ENCODE results near the gene RPL23. TPM values are rescaled to one million over a fixed set of nuclear protein-coding genes. Genes with fewer than 3 reads are reported as not detected.
A peak's percentile ranks its signal among the peaks of the same experiment; 100 is the strongest.

Gene RPL23
- polyA plus RNA-seq, 3 donors from 2014 or later = 285 to 713 (median 532) TPM

DNA sequence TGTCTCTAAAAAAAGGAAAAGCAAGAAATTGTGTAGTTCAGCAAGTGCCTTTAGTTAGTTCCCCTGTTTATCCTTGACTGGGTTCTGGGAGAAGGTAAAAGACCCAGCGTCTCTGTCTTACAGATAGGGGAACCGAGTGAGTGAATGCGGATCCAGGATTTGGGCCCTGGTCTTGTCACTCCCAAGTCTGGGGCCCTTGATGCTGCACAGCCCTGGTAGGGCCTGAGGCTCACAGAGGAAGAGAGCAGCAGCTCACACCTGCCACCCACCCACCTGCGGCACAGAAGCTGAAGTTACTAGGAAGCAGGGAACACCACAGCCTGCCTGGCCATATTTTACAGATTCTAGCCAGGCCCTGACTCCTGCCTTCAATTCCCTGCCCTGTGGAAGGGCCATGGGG is 38.6 kb upstream of the RPL23 start:
- Mint-ChIP-seq H3K4me3 (peak overlapping the region; percentile 59 to 77 (median 66)), H3K36me3 (peaks cover 4 to 22% (median 9%) of the 10 kb centered on the region in 3 donors), H3K27ac (peak overlapping the region; percentile 87 to 97 (median 92)), H3K27me3 (ENCODE audit: low read depth in 3 of 3) (peaks cover 9 to 42% (median 16%) of the 10 kb centered on the region in 3 donors), H3K4me1 (peaks cover 97% of the 10 kb centered on the region in 2 donors), H3K9me3 (no peaks in the 10 kb centered on the region)
- DNase-seq = no peak

DNA sequence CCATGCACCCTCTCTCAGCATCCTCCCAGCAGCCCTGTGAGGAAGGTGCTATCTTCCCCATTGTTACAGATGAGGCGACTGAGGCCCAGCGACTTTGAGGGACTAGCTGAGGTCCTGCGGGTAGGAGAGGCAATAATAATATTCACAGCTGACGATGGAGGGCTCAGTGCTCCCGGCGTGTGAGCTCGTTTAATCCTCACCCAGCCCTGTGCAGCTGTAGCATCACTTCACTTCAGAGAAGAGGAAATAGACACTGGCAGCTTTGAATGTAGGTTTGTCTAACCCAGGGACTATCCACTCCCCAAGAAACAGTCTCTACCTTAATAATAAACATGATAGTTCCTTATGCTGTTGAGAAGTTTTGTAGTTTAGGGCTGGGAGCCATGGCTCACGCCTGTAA is 37.9 kb upstream of the RPL23 start:
- Mint-ChIP-seq H3K4me1 (peaks cover 97% of the 10 kb centered on the region in 2 donors), H3K36me3 (peaks cover 4 to 22% (median 9%) of the 10 kb centered on the region in 3 donors), H3K27ac (peak overlapping the region; percentile 87 to 97 (median 92)), H3K9me3 (no peaks in the 10 kb centered on the region), H3K27me3 (ENCODE audit: low read depth in 3 of 3) (peaks cover 9 to 47% (median 16%) of the 10 kb centered on the region in 3 donors), H3K4me3 (peak overlapping the region; percentile 59 to 77 (median 66))
- DNase-seq = no peak

DNA sequence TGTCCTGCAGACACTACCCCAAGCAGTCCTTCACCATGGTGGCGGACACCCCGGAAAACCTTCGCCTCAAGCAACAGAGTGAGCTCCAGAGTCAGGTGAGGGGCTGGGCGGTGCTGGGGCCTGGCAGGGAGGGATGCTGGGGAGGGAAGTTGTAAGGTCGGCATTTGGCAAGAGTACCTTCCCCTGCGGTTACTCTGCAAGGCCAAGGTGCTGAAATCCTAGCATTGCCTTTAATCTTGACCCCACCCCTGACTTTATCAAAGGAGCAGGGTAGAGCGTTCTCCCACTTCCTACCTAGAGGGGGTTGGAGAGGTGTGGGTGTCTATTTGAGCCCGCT is 36.9 kb upstream of the RPL23 start:
- no peak for DNase-seq
- H3K27me3 Mint-ChIP-seq (ENCODE audit: low read depth in 3 of 3) = peaks cover 13 to 56% (median 22%) of the 10 kb centered on the region in 3 donors
- H3K4me3 Mint-ChIP-seq = peak overlapping the region in 4 of 5 donors; percentile 13 to 33 (median 29)

DNA sequence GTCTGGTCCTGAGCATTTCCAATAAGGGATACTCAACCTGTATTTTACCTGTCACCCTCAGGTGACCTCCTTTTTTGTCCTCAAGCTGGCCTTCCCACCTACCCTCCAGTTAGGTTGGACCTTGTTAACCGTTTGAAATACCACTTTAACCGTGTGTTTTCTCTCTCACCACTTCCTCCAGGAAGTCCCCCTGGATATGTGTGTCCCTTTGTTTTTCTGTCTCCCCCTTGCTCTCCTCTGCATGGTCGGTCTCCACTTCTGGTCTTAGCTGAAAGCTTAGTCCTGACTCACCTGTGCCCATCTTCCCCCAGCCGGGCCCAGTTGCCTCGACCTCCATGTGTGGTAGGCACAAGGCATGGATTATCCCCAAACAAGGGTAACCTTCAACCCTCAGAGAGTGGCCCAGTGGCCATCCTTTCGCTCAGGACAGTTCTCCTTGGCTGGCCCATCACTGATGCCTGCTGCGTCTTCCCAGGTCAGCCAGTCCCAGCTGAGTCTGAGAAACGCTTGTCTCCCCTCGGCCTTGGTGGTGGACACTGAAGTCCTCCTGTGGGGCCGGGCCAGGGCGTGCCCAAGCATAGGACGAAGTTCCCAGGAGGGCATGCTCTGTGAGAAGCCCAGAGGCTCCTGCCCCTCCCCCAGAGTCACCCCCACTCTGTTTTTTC is 36.4 kb upstream of the RPL23 start:
- Mint-ChIP-seq H3K36me3 (peaks cover 9 to 26% (median 9%) of the 10 kb centered on the region in 3 donors), H3K27me3 (ENCODE audit: low read depth in 3 of 3) (peaks cover 13 to 59% (median 22%) of the 10 kb centered on the region in 3 donors), H3K4me3 (peak overlapping the region in 4 of 5 donors; percentile 26 to 36 (median 32))

More for the DNA sequence above, 36.9 kb upstream of the RPL23 start:
- peak overlapping the region; percentile 71 to 97 (median 91) for H3K27ac Mint-ChIP-seq
- peaks cover 0 to 4% (median 0%) of the 10 kb centered on the region in 6 donors for H3K9me3 Mint-ChIP-seq
- H3K4me1 Mint-ChIP-seq = peaks cover 97% of the 10 kb centered on the region in 2 donors
- peaks cover 9 to 26% (median 9%) of the 10 kb centered on the region in 3 donors for H3K36me3 Mint-ChIP-seq

DNA sequence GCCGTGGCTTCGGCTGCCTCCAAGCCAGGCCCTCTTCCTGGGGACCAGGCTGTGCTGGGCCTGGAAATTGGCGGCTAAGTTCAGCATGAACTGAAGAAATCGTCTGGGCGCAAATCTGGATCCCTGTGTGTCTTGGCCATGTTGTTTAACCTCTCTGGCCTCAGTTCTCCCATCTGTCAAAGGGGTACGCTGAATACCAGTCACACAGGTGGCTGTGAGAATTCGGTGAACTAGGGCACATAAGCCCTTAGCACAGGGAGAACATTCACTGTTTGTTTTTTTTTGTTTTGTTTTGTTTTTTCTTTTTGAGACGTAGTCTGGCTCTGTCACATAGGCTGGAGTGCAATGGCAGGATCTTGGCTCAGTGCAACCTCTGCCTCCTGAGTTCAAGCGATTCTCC is 35.3 kb upstream of the RPL23 start:
- peak overlapping the region in 2 of 5 donors; percentile 7 to 31 for H3K4me3 Mint-ChIP-seq
- peaks cover 0 to 4% (median 0%) of the 10 kb centered on the region in 6 donors for H3K9me3 Mint-ChIP-seq
- H3K4me1 Mint-ChIP-seq = peaks cover 94 to 98% of the 10 kb centered on the region in 2 donors

More for the DNA sequence above, 36.4 kb upstream of the RPL23 start:
- DNase-seq = no peak
- peaks cover 98 to 100% of the 10 kb centered on the region in 2 donors for H3K4me1 Mint-ChIP-seq
- peaks cover 0 to 4% (median 0%) of the 10 kb centered on the region in 6 donors for H3K9me3 Mint-ChIP-seq
- H3K27ac Mint-ChIP-seq = peak overlapping the region; percentile 71 to 97 (median 91)

DNA sequence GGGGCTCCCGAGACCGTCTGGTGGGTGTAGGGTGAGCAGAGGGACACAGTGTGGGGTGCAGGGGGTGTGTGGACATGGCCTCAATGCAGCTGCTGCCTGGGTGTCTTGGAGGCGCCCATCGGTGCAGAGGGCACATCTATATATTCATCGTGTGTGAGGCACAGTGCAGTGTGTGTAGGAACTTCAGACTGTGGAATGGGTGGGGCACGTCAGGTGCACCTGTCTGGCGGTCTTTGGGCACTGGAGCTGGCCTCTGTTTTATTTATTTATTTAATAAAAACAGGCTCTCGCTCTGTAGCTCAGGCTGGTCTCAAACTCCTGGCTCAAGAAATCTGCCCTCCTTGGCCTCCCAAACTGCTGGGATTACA is 33.1 kb upstream of the RPL23 start:
- H3K9me3 Mint-ChIP-seq = peaks cover 0 to 4% (median 0%) of the 10 kb centered on the region in 6 donors
- H3K36me3 Mint-ChIP-seq = peaks cover 16 to 33% (median 20%) of the 10 kb centered on the region in 3 donors
- peak overlapping the region; percentile 87 to 98 (median 92) for H3K27ac Mint-ChIP-seq
- DNase-seq = no peak
- peaks cover 12 to 40% (median 20%) of the 10 kb centered on the region in 3 donors for H3K27me3 Mint-ChIP-seq (ENCODE audit: low read depth in 3 of 3)
- peak overlapping the region; percentile 57 to 78 (median 72) for H3K4me3 Mint-ChIP-seq
- peaks cover 94 to 98% of the 10 kb centered on the region in 2 donors for H3K4me1 Mint-ChIP-seq

More for the DNA sequence above, 35.3 kb upstream of the RPL23 start:
- DNase-seq = no peak
- Mint-ChIP-seq H3K36me3 (peaks cover 11 to 29% (median 12%) of the 10 kb centered on the region in 3 donors), H3K27me3 (ENCODE audit: low read depth in 3 of 3) (peaks cover 10 to 59% (median 23%) of the 10 kb centered on the region in 3 donors), H3K27ac (peak overlapping the region; percentile 73 to 87 (median 82))

DNA sequence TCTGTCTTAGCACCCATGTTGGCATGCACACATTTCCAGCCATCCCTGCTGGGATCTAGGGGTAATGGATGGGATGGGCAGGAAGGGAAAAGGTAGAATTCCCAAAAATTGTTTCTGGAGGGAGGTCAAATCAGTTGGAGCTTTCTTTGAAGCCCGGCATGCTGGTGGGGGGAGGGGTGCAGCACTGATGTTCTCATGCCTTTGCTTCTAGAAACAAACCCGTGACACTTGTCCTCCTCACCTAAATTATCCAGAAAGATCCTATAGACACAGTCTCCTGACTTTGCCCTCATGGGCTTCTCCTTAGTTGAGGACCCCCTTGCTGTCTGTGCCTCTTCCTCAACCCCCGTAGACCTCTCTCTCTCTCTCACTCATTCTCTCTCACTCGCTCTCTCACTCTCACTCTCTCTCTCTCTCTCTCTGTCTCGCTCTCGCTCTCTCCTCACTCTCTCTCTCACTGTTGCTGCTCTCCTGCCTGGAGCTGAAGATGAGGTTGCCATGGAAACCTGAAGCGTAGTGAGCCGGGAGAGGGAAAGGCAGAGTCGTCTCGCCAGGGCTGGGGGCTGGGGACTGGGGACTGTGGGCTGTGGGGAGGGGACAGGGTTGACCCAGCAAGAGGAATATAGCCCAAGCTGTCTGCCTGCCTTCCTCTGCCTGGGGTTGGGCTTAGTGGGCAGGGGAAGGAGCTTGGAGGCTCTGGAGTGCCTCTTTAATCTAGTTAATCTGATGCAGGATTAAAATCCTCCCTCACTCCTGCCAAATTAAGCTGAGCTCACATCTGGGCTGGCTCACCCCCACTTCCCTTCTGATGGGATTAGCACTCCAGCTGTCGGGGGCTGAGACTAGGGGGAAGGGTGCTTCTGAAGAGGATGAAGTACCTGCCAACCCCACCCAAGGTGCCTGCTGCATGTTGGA is 32.5 kb upstream of the RPL23 start:
- Mint-ChIP-seq H3K9me3 (peaks cover 0 to 4% (median 0%) of the 10 kb centered on the region in 6 donors), H3K4me1 (peaks cover 94 to 98% of the 10 kb centered on the region in 2 donors), H3K27me3 (ENCODE audit: low read depth in 3 of 3) (peaks cover 14 to 43% (median 20%) of the 10 kb centered on the region in 3 donors), H3K27ac (peak overlapping the region; percentile 87 to 98 (median 92)), H3K36me3 (peaks cover 19 to 33% (median 23%) of the 10 kb centered on the region in 3 donors), H3K4me3 (peak overlapping the region; percentile 64 to 78 (median 73))
- DNase-seq = peak; percentile 59 to 66 (median 62)

DNA sequence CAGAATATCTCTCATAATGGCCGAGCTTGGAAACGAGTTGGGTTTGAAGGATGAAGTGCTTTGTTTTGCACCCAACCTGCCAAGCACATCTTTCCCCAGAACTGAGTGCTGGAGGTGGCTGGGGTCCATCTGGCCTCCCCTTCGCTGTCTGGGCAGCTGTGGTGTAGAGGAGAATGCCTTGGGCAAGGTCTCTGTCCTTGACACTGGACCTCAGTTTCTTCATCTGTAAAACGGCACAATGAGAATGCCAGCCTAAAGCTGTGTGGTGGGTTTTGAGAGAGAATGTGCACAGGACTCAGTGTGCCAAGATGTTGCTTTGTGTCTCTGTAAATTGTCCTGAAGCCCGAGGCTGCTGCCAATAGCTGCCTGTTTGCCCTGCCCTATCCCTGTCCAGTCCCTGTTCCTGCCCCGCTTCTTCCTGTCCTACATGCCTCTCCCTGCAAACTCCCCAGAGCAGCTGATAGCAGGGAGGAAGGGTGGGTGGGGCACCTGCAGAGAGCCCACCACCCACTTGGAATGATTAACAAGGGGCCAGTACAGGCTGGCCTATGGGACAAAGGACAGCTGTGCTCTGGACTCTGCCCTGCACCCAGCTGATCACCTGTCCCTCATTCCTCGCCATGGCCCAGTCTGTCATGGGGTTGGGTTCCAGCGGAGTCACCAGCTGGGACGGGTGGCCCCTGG is 31.7 kb upstream of the RPL23 start:
- peaks cover 0 to 4% (median 0%) of the 10 kb centered on the region in 6 donors for H3K9me3 Mint-ChIP-seq
- peaks cover 19 to 32% (median 23%) of the 10 kb centered on the region in 3 donors for H3K36me3 Mint-ChIP-seq
- peaks cover 94 to 98% of the 10 kb centered on the region in 2 donors for H3K4me1 Mint-ChIP-seq
- DNase-seq = no peak
- H3K27me3 Mint-ChIP-seq (ENCODE audit: low read depth in 3 of 3) = peaks cover 14 to 42% (median 20%) of the 10 kb centered on the region in 3 donors
- peak overlapping the region; percentile 87 to 98 (median 92) for H3K27ac Mint-ChIP-seq
- H3K4me3 Mint-ChIP-seq = peak overlapping the region; percentile 64 to 78 (median 73)

DNA sequence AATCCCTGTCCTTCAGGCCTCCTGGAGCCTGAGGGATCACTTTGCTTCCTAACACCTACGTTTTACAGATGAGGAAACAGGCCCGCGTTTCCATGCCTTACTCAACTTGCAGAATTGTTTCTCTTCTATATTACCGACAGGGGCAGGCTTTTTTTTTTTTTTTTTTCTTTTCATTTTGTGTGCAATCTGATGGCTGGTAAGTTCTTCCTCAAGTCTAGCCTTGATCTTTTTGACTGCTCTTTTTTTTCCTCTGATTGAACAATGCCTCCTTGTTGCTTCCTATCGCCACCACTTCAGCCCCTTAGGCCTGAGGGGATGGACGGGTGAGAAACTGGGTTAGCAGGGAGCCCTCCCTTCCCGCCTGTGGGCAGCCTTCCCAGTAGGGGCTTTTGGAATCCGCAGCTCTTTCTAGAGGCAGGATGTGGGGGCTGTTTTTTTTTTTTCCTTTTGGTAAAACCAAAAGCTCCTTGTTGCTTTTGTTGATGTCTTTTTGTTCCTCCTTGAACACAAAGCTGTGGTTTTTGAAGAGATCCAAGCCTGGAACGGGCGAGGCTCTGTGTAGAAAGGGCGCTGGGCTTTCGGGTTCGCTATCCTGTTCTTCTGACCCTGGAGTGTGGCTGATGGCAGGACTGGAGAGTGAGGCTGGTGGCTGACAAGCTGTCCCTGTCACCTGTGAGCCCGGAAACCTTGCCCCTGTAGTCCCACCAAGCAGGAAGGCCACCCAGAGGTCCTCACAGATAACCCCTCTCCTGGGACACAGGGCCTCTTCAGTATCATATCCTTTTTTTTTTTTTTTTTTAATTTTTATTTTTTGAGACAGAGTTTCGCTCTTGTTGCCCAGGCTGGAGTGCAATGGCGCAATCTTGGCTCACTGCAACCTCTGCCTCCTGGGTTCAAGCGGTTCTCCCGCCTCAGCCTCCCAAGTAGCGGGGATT is 30.3 kb upstream of the RPL23 start:
- Mint-ChIP-seq H3K9me3 (peaks cover 0 to 4% (median 0%) of the 10 kb centered on the region in 6 donors), H3K4me3 (peak overlapping the region; percentile 73 to 84 (median 78)), H3K27me3 (ENCODE audit: low read depth in 3 of 3) (peaks cover 14 to 39% (median 23%) of the 10 kb centered on the region in 3 donors), H3K27ac (peak overlapping the region; percentile 83 to 94 (median 94)), H3K36me3 (peaks cover 19 to 31% (median 22%) of the 10 kb centered on the region in 3 donors), H3K4me1 (peaks cover 93 to 96% of the 10 kb centered on the region in 2 donors)
- DNase-seq = no peak

DNA sequence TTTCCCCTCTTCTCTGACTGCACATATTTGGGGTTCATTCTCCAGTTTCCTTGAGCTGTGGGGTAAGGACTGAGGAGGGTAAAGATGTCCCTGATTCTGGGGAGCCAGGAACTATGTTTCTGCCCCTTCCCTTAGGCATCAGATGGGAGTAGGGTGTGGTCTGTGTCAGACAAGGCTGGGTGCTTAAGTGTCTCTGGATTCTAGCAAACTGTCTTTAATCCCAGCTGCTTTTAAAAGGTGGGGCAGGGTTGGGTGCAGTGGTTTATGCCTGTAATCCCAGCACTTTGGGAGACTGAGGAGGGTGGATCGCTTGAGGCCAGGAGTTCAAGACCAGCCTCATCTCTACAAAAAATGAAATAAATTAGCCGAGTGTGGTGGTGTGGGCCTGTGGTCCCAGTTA is 29.3 kb upstream of the RPL23 start:
- H3K9me3 Mint-ChIP-seq = peaks cover 0 to 4% (median 0%) of the 10 kb centered on the region in 6 donors

DNA sequence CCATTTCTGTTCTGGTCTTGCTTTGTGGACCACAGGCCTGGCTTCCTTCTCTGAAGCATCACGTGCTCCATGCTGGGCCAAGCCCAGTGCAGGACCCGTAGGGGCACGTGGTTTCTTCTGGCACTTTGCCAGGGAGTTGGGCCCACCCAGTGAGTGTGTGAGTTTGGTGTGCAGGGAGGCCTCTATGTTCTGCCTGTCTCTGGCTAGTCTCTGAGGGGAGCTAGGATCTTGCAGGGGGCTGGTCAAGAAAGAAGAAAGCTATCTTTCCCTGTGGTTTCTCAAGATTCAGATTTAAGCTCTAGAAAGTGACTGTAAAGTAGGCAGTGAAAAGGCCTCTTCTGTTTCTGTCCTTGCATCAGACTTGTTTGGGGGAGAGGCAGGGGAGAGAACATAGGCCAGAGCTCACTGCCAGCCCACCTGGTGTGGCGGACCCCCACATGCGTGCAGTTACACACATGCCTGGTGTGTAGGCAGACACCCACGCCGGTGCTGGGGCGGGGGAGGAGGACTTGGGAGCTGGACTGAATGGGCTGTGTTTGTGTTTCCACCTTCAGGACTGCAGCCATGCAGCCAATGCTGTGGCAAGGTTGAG is 28.2 kb upstream of the RPL23 start:
- peaks cover 93 to 96% of the 10 kb centered on the region in 2 donors for H3K4me1 Mint-ChIP-seq
- DNase-seq = peak; percentile 44 to 61 (median 60)
- peaks cover 14 to 24% (median 21%) of the 10 kb centered on the region in 3 donors for H3K27me3 Mint-ChIP-seq (ENCODE audit: low read depth in 3 of 3)
- H3K36me3 Mint-ChIP-seq = peaks cover 19 to 28% (median 19%) of the 10 kb centered on the region in 3 donors
- peak overlapping the region; percentile 83 to 94 (median 93) for H3K27ac Mint-ChIP-seq
- H3K9me3 Mint-ChIP-seq = peaks cover 0 to 4% (median 0%) of the 10 kb centered on the region in 6 donors
- peak overlapping the region; percentile 74 to 83 (median 78) for H3K4me3 Mint-ChIP-seq

More for the DNA sequence above, 29.3 kb upstream of the RPL23 start:
- DNase-seq = no peak
- Mint-ChIP-seq H3K4me1 (peaks cover 93 to 96% of the 10 kb centered on the region in 2 donors), H3K36me3 (peaks cover 19 to 28% (median 19%) of the 10 kb centered on the region in 3 donors), H3K4me3 (peak overlapping the region; percentile 74 to 84 (median 78)), H3K27ac (peak overlapping the region; percentile 83 to 94 (median 94)), H3K27me3 (ENCODE audit: low read depth in 3 of 3) (peaks cover 14 to 31% (median 23%) of the 10 kb centered on the region in 3 donors)

Data from immature natural killer cell (primary cell).